Calu3 (cell line): ENCODE data around the gene CUBN. TPM values are rescaled to one million over a fixed set of nuclear protein-coding genes. Genes with fewer than 3 reads are reported as not detected.
A peak's percentile ranks its signal among the peaks of the same experiment; 100 is the strongest.

Experiments
- BruUV-seq: library from RNA; stranded (reverse); fragments of 400-500 nt; replicated peaks from 2 replicates; lab custom pipeline; 2021; lab: Mats Ljungman, UMichigan
- CTCF ChIA-PET: fragments of 300-600 bp; sonication (Branson Sonifier 250); formaldehyde crosslinking; loops from one replicate; lab custom pipeline; 2022; ENCODE audit warnings: antibody characterized with exemption; lab: Charles Lee
- DNase-seq: peaks from one replicate; pipeline ENCODE4 v3.0.0; 2022
- H3K27ac Mint-ChIP-seq: one replicate; pipeline ENCODE4 v1.8.0; 2022; ENCODE audit warnings: mixed read lengths; ENCODE audit not compliant: unreplicated experiment
- H3K27me3 Mint-ChIP-seq: one replicate; pipeline ENCODE4 v1.8.0; 2022; ENCODE audit warnings: mixed read lengths; ENCODE audit not compliant: unreplicated experiment
- H3K36me3 Mint-ChIP-seq: one replicate; pipeline ENCODE4 v1.8.0; 2022; ENCODE audit warnings: mild to moderate bottlenecking, moderate library complexity, mixed read lengths; ENCODE audit not compliant: insufficient read depth, unreplicated experiment
- H3K4me1 Mint-ChIP-seq: one replicate; pipeline ENCODE4 v1.8.0; 2022; ENCODE audit warnings: mild to moderate bottlenecking, low read depth, mixed read lengths; ENCODE audit not compliant: unreplicated experiment
- H3K4me3 Mint-ChIP-seq: one replicate; pipeline ENCODE4 v1.8.0; 2022; ENCODE audit warnings: mild to moderate bottlenecking, low read depth, moderate library complexity, mixed read lengths; ENCODE audit not compliant: unreplicated experiment
- H3K9me3 Mint-ChIP-seq: one replicate; pipeline ENCODE4 v1.8.0; 2022; ENCODE audit warnings: low read depth, mixed read lengths; ENCODE audit not compliant: unreplicated experiment
- intact Hi-C: fragments of 100-400 bp; cut with micrococcal nuclease; formaldehyde crosslinking; loops from one replicate; pipeline ENCODE4 v1.10.0; 2022; ENCODE audit not compliant: unreplicated experiment
- total RNA-seq: library from RNA; stranded (reverse); gene quantifications from 2 replicates; pipeline ENCODE4 v1.2.3, GENCODE V29; 2022
- TF ChIP-seq, protein P1 (sequence below): fragments of 200-600 bp; IDR thresholded peaks from one replicate; pipeline ENCODE4 v1.8.0; 2022; ENCODE audit warnings: antibody characterized with exemption; ENCODE audit not compliant: unreplicated experiment

Gene CUBN
- total RNA-seq, 1 experiment from 2014 or later, result 0.92 TPM

DNA sequence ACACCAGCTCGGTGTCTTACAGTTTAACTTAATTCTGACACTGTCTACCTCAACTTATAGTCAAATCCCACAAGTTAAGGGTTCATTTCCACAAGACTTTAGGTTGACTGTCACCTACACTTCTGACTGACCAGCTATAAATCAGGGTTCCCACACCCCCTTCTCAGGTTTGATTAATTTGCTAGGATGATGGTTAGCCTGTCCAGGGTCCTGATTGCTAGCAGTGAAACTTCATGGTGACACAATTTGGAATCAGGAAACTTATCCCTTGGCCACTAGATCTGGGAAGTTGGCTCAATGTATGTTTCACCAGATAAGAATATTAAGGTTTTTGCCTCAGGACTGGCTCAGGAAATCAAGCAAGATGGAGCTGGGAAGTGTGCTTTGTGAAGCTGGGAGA lies 309.6 kb downstream of the CUBN start:
- H3K27me3 Mint-ChIP-seq, result no peaks in the 10 kb centered on the region
- TF ChIP-seq, protein P1, sequence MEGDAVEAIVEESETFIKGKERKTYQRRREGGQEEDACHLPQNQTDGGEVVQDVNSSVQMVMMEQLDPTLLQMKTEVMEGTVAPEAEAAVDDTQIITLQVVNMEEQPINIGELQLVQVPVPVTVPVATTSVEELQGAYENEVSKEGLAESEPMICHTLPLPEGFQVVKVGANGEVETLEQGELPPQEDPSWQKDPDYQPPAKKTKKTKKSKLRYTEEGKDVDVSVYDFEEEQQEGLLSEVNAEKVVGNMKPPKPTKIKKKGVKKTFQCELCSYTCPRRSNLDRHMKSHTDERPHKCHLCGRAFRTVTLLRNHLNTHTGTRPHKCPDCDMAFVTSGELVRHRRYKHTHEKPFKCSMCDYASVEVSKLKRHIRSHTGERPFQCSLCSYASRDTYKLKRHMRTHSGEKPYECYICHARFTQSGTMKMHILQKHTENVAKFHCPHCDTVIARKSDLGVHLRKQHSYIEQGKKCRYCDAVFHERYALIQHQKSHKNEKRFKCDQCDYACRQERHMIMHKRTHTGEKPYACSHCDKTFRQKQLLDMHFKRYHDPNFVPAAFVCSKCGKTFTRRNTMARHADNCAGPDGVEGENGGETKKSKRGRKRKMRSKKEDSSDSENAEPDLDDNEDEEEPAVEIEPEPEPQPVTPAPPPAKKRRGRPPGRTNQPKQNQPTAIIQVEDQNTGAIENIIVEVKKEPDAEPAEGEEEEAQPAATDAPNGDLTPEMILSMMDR, result no peak
- intact Hi-C loops, result no loop called here
- no peak for DNase-seq
- no peak overlapping the region for H3K27ac Mint-ChIP-seq
- peaks cover 17% of the 10 kb centered on the region for H3K4me1 Mint-ChIP-seq
- H3K9me3 Mint-ChIP-seq, result peaks cover 12% of the 10 kb centered on the region
- BruUV-seq, result no TSS peak
- no peak overlapping the region for H3K4me3 Mint-ChIP-seq
- H3K36me3 Mint-ChIP-seq, result peaks cover 25% of the 10 kb centered on the region
- CTCF ChIA-PET, result interaction anchor here (0.6 kb wide), 1 partner anchor 1442 kb away, joined by 3 read pairs; no protein-coding TSS in a partner anchor

DNA sequence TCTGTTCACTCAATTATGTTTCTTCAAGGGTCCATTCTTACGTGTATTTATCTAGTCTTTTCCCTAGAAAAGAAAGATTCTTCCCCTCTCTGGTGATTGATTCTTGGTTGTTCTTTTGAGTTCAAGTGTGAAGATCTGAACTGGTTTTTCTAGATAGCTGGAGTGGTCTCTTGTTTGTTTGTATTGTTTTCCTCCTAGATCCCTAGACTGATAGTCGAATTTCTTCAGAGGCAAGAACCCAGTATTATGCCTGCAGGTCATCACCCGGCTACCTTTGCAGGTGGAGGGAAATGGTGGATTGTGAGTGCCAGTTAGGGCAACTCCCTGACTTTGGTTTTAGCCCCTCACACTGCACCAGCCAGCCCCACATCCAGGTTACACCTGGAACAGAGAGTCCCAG lies 310.2 kb downstream of the CUBN start:
- CTCF ChIA-PET, result no interaction called here
- intact Hi-C loops, result no loop called here

GRCh38 chr10:16819026-16819425 lies 310.6 kb downstream of the CUBN start:
- DNase-seq, result no peak
- Mint-ChIP-seq H3K27me3 (no peaks in the 10 kb centered on the region), H3K36me3 (peaks cover 25% of the 10 kb centered on the region), H3K27ac (no peak overlapping the region), H3K4me1 (peaks cover 18% of the 10 kb centered on the region), H3K9me3 (peaks cover 12% of the 10 kb centered on the region), H3K4me3 (no peak overlapping the region)
- BruUV-seq, result no TSS peak
- CTCF ChIA-PET, result no interaction called here
- TF ChIP-seq, protein P1, result no peak
- intact Hi-C loops, result no loop called here

More for the DNA sequence above, 310.2 kb downstream of the CUBN start:
- Mint-ChIP-seq H3K4me1 (peaks cover 18% of the 10 kb centered on the region), H3K27me3 (no peaks in the 10 kb centered on the region), H3K9me3 (peaks cover 12% of the 10 kb centered on the region), H3K27ac (no peak overlapping the region), H3K36me3 (peaks cover 25% of the 10 kb centered on the region), H3K4me3 (no peak overlapping the region)
- BruUV-seq, result no TSS peak
- TF ChIP-seq, protein P1, result no peak
- no peak for DNase-seq

GRCh38 chr10:16817125-16818019 lies 312.2 kb downstream of the CUBN start, which contains the start of gene RSU1:
TSS of gene RSU1 (minus strand) at chr10:16817424. CDS start at chr10:16817081, 343 bp downstream.
- BruUV-seq, result no TSS peak
- TF ChIP-seq, protein P1, result no peak
- intact Hi-C loops, result no loop called here
- Mint-ChIP-seq H3K4me1 (peaks cover 18% of the 10 kb centered on the region), H3K36me3 (peaks cover 25% of the 10 kb centered on the region), H3K9me3 (peaks cover 6% of the 10 kb centered on the region), H3K27me3 (no peaks in the 10 kb centered on the region), H3K27ac (peak within 1 kb of the TSS; percentile 77), H3K4me3 (peak within 1 kb of the TSS; percentile 97)
- DNase-seq, result peak; percentile 99
- CTCF ChIA-PET, result interaction anchor here (1.0 to 1.1 kb wide), 3 partner anchors 16 to 915 kb away, joined by 3 to 6 read pairs (median 4); no protein-coding TSS in a partner anchor
